Renal cortex interstitium (tissue), 11 donors: Measurements from ENCODE around the gene NPB. TPM values are rescaled to one million over a fixed set of nuclear protein-coding genes. Genes with fewer than 3 reads are reported as not detected.

ENCODE experiments used
- DNase-seq, 11 donors: peaks; one replicate each; pipeline ENCODE4 v3.0.0-alpha.2; 2013; ENCODE audit warnings: low read depth in 9 of 11, low spot score in 4 of 11; ENCODE audit errors: extremely low read depth in 1 of 11
- polyA plus RNA-seq, 3 donors: library from polyadenylated mRNA; unstranded; fragments of 120-200 nt; gene quantifications; one replicate each; pipeline ENCODE4 v1.2.1, GENCODE V29; 2013; ENCODE audit not compliant: insufficient read length in 3 of 3

The NPB gene
- polyA plus RNA-seq, 3 donors = 0.93 to 1.4 (median 0.97) TPM

DNA sequence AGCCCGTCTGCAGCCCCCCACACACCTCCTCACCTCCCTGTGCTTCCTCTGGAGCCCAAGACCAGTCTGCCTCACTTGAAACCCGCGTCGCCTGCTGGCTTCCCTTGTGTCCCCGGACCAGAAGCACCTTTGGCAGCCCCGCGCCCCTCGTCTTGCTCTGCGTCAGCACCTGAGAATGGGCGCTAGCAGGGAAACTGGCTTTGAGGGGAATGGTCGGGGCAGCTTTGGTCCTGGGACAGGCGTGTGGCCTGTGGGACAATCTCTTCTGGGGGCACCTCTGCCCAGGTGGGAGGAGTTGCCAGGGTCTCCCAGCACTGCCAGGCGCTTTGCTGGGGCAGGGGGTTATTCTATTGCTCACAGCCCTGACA is 29.1 kb downstream of the NPB start:
- DNase-seq = no peak

DNA sequence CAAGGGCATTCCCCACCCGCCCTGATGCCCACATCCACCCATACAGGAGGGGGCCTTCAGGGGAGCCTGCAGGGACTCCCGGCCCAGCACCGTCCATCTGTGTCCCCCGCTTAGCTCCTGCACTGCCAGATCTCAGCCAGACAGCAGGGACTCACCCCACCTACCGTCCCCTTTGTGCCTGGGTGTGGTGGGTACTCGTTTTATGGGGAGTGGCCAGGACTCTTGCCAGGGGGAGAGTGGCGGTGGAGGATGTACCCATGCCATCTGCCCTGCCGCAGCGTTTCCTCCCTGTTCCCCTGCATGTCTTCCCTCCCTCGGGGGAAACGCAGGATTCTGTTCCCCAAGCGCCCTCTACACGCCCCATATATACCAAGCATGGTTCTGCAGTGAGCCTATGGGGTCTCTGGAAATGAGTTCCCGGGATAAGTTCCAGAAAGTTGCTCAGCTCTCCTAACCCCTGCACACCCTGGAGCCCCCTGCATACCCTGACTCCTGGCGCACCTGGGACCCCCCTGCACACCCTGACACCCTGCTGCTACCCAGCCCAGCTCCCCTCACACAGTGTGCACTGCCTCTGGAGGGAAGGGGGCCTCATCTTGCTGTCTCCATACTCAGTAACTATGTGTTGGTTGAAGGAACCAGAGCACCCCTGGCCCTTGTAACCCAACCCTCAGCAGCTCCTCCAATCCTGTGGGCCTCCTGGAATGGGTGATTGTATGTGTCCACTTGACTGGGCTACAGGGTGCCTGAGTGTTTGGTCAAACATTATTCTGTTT is 29.7 kb downstream of the NPB start:
- no peak for DNase-seq

DNA sequence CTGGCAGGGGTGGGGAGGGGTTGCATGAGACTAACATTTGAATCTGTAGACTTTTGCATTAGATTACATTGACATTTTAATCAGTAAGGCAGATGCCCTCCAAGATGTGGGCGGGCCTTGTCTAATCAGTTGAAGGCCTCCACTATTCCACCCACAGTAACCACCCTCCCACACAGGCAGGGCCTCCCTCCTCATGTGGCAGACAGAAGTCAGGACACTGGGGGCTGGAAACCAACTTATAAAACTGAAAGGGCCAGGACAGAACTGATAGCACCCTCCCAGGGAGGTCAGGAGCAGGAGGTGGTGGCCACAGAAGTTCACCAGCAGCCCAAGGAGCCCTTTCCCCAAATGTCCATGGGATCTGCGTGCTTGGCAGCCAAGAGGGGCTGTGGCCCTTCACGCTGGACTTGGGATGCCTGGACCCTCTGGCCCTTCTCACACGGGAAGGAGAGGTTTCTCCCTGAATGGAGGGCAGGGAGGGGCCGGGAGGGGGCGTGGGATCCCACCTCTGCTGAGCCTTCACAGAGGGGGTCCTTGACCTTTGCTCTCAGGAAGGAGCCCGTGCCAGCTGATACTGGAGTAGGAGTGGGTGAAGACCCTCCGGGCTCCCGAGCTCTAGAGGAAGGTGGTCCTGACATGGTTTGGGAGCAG is 30.4 kb downstream of the NPB start:
- no peak for DNase-seq

DNA sequence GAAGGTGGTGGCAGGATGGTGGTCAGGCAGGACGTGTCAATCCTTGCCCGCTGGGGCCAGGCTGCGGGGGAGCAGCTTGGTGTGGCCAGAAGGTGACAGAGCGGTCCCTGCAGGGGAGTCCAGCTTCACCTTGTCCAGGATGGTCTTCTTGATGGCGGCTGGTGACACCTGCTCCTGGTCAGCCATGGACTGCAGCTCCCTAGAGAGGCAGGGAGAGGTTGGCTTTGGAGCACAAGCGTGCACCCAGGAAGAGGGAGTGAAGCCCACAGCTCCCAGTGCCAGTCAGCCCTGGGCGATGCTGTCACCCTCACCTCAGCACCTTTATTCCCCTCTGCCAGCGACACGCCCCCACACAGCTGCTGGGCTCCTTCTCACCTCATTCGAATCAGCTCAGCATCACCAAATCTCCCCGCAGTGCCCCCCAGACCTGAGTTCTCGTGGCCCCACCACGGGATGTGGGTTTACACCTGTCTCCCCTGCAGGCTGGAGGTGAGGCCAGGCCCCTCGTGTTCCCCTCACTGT is 31.2 kb downstream of the NPB start:
- no peak for DNase-seq

DNA sequence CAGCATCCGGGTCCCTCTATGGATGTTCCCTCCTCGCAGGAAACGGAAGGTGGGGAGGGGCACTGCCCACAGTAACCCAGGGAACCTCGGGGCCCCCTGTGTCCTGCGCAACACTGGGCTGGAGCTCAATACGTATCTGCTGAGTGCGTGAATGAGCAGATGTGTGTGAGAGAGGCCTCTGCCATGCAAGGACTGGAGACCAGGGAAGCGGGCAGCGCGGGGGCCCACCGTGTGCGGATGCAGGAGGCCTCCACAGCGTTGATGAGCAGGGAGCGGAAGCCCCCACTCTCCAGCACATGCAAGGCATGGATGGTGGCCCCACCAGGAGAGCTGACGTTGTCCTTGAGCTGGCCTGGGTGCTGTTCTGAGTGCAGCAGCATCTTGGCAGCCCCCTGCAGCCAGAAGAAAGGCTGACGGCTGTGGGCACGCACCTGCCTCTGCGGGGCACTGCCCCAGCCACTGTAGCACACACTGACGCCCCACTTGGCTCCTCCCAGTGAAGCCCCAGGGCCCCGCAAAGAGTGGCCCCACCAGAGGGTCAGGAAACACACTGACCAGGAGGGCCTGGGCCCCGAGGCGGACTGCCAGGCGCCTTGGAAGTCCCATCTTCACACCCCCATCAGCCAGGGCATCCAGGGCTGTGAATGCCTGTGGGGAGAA is 32.2 kb downstream of the NPB start:
- no peak for DNase-seq

DNA sequence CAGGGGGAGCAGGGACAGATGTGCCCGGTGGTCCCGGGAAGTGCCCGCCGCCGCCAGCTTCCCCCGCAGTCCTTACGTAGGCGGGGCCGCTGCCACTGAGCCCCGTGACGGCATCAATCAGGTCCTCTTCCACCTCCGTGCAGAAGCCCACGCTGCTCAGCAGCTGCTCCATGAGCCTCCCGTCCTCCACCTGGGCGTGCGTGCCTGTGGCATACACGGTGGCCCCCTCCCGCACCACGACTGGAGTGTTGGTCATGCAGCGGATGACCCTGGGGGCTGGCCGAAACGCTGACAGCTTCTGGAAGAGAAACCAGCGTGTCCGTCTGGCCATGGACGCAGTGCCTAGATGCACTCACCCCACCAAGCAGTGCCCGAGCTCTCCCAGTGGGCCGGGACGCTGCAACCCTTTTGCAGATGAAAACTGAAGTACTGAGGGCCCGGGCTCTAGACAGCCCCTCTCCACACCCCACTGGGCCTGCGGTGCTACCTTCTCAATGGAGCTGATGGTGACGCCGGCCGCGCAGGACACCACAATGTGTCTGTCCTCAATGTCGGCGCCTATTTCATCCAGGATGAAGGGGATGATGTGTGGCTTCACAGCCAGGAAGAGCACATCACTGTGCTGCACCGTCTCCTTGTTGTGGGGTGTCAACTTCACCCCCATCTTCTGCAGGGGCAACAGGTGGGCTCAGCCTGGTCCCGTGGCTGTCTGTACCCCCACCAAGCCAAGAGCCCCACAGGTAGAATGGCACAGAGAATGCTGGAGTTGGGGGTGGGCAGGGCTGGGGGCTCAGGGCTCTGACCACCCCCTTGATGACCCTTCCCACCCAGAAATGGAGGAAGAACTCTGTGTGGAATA is 33.0 kb downstream of the NPB start:
- no peak for DNase-seq

DNA sequence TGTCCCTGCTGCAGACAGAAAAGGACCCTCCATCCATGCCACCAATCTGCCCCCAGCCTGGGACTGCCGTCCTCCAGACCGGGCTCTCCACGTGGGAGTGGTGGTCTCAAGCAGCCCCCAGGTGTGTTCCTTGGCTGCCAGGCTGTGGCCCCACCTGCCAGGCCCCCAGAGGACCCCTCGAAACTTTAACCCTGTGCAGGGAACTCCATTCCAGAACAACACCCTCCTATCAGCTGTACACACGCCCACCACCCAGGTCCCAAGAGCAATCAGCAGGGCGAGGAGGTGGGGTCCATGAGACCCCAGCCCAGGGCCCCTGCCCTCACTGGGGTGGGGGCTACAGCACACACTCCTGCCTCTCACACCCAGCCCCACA is 33.7 kb downstream of the NPB start:
- DNase-seq = no peak

DNA sequence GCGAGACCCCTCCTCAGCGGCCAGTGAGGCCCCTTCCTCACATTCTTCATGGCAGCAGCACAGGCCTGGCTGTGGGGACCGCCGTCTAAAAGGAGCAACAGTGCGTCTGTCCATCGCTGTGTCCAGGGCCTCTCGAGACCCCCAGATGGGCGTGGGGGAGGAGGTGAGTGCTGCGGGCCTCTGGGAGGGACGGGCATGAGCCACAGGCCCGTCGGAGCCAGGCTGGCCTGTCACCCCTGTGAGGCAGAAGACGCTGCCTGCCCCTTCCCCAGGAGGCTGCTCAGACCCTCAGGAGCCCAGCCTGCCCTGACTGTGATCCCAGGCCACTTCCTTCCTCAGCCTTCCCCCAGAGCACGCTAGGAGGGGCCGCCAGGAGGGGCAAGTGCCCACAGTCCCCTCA is 37.2 kb downstream of the NPB start:
- no peak for DNase-seq

DNA sequence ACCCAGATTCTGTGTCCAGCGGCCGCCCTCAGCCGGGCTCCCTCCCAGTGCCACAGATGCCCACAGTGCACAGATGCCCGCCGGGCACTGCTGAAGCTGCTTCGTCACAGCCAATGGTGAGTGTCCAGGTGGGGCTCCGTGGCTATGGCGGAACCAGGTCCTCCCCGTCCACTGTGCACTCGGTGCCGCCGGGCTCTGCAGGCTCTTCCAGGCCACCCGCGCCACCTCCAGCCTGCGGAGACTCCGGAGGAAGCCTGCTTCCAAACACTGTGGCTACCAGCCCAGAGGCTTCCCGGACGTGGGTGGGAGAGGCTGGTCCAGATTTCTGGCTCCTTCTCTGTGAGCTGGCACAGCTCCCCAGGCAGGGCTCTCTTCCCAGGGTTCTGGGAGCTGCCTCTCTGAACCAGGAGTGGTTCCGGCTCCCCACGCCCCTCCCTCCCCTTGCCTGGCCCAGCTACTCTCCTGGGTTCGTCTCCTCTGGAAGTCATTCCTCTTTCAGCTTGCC is 37.9 kb downstream of the NPB start:
- DNase-seq = no peak

DNA sequence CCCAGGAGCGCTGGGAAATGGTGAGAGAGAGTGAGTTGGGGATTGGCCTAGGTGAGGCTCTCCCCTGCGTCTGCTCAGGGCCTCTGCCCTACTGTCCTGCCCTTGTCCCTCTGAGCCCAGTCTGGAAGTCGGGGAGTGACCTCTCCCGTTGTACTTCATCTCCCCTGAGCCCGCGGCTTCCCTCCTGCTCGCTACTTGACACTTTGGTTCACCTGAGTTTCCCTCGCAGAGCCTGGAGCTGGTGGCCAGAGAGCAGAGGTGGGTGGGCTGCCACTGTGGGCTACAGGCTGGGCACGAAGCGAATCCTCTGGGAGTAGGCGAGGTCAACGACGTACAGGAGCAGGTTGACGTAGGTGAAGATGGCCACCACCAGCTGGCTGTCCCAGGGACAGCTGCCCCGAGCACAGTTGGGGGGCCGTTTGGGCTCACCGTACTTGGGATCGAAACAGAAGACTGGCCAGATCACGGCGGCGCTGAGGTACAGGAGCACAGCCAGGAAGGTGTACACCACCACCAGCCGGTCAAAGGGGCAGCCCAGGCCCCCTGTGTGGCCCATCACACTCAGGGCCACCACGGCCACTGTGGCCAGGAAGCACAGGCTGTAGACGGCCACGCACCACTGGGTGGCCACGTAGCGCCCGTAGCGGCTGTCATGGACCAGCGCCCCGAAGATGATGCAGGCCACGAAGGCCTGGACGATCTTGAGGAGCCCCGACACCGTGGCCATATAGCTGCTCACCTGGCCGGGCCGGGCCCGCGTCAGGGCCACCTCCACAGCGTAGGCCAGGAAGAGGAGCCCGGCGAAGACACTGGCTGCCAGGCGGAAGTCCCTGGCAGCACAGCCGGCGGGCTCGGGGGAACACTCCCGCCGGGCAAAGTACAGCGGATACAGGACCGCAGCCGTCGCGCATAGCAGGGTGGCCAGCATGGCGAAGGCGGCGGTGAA is 38.8 kb downstream of the NPB start:
- DNase-seq = no peak

DNA sequence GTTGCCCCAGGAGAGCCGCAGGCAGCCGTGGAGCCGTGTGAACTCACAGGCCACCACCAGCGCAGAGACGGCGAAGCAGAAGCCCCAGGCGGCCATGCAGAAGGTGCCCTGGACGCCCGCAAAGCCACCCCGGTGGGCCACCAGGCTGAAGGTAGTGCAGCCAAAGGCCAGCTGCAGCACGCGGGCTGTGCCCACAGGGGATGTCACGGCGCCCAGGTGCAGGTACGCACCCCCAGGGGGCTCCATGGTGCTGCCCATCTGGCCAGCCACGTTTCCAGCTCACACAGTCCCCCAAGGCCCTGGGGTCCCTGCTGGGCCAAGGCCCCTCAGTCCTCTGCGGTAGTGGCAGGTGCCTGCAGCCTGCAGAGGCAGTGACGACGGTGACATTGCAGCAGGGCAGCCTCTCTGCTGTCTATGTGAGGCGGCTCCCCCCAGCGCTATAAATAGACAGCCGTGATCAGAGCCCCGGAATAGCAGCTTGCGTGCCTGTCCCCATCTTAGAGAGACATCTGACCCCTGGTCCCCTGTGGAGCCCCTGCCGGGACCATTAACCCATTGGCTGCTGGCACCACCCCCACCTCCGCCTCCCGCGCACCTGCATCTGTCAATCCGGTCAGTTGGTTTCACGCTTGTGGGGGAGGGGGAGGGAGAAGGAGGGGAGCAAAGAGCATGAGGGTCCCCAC is 39.6 kb downstream of the NPB start:
- DNase-seq = no peak

DNA sequence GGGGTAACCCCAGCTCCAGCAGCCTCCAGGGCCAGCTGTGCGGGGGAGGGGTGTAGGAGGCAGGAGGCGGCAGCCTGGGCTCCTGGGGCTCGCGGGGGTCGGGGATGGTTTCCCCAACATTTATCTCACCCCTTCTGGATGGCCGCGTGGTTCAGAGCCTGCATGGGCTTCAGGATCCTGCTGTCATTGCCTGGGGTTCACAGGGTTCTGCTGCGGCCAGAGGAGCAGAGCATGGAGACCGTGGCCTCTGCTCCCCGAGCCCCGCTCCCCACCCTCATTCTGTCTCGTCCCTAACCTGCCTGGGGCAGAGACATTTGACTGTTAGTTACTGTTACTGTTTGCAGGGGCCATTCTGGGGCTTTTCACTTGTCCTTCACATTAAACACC is 40.1 kb downstream of the NPB start:
- DNase-seq = no peak

DNA sequence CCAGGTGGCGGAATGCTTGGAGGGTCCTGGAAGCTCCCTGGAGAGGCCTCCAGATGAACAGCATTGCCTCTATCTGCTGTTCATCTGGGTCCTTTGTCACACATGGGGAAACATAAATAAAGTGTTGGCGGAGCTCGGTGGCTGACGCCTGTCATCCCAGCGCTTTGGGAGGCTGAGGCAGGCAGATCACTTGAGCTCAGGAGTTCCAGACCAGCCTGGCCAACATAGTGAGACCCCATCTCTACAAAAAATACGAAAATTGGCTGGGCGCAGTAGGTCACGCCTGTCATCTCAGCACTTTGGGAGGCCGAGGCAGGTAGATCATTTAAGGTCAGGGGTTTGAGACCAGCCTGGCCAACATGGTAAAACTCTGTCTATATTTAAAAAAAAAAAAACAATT is 42.8 kb downstream of the NPB start:
- DNase-seq = no peak

DNA sequence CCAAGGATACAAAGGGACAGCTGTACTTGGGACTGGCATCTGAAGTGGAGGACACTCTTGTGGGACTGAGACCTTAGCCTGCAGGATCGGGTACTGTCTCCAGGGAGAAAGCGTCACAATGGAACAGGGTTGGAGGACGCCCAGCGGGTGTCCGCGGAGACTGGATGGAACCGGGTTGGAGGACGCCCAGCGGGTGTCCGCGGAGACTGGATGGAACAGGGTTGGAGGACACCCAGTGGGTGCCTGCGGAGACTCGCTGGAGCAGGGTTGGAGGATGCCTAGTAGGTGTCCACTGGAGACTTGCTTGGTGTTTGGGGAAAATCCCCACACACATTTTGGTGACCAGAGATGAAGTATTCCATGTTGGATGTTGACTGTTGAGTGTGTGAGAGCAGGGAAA is 45.2 kb downstream of the NPB start, which contains the start of gene MYADML2:
Gene MYADML2 (minus strand): TSS at position 45 of the 400 bp plus-strand sequence. CDS start 5,492 bp downstream, outside the sequence.
- no peak for DNase-seq

DNA sequence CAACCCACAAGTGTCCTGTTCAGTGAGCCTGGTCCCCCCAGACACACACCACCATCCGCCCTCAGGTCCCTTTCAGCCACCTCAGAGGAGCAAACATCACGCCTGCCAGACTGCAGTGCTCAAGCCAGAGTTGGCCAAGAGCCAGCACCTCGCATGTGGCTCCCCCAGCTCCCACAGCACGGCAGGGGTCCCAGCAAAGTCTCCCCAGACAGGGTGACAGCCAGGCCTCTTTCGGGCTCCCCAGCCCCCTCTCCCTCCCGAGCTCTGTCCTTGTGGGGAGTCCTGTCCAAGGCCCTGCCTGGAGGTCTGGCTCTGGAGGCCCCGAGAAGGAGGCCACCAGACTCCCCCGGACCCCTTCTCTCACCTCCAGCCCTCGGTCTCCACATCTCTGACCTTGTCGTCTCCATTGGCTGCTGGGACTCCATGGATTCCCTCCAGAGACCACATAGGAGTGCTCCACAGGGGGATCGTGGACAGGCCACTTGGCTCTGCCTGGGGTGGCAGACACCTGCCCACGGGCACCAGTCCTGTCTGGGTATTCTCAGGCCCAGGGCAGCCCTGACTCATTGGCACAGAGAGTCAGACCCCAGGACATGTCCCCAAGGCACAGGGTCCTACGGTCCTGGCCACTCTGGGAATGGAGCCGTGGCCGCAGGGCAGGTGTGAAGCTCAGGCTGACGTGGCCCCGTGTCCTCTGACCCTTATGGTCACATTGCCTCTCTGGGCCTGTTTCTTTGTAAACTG is 46.8 kb downstream of the NPB start:
- no peak for DNase-seq

DNA sequence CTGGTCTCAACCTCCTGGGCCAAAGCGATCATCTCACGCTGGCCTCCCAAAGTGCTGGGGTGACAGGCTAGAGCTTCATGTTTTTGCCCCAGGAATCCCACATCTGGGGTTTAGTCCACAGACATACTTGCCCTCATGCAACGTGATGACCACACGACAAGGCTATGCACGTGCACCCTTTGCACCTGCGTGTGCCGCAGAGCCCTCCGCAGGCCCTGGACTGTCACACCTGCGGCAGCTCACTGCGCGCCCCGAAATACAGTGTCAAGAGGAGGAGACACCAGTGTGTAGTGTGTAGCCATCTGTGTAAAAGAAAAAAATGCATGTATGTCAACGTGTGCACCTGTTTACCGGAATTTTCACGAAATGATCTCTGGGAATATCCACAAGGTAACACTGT is 48.5 kb downstream of the NPB start:
- DNase-seq = no peak
